Right ventricle myocardium superior (tissue), 1 donor: ENCODE results near the gene EPHB1. TPM values are rescaled to one million over a fixed set of nuclear protein-coding genes. Genes with fewer than 3 reads are reported as not detected.
"Not testable (repeated sequence)": the region's sequence is repeated elsewhere in the genome, so short reads cannot be mapped to it uniquely, and the experiment has no call there.

ENCODE experiments used
- ATAC-seq: fragments of 200-7000 bp; cut with Tn5 transposase; one replicate; pipeline ENCODE4 v1.9.1; 2020; ENCODE audit warnings: mild to moderate bottlenecking; ENCODE audit not compliant: poor library complexity
- DNase-seq: peaks from one replicate; pipeline ENCODE4 v3.0.0-alpha.2; 2020
- intact Hi-C: fragments of 100-400 bp; cut with DNase I; formaldehyde crosslinking; loops from one replicate; pipeline ENCODE4 v1.11.2; 2022
- total RNA-seq: library from RNA; stranded (reverse); fragmentation: NEBNext Ultra II Directional; extraction: Animal tissue kit (Norgen Biotek cat#: 25700); gene quantifications from one replicate; pipeline ENCODE4 v1.2.1, GENCODE V29; 2021
- donor health status: DM: no; HTN: yes; CAD: no; lungs with severe emphysema.

Gene EPHB1
- total RNA-seq, 1 donor from 2014 or later: 1.1 TPM

- intact Hi-C loops, ATAC-seq, DNase-seq: not testable (repeated sequence)
Measured at GRCh38 chr3:135039536-135039935, 244.5 kb downstream of the EPHB1 start.

- DNase-seq: no peak
- intact Hi-C loops: no loop called here
- no peak for ATAC-seq
Measured at GRCh38 chr3:135040321-135041240, 245.5 kb downstream of the EPHB1 start.

GRCh38 chr3:135041601-135042000 lies 246.5 kb downstream of the EPHB1 start:
- DNase-seq (no peak), ATAC-seq (no peak)
- intact Hi-C loops: no loop called here

DNA sequence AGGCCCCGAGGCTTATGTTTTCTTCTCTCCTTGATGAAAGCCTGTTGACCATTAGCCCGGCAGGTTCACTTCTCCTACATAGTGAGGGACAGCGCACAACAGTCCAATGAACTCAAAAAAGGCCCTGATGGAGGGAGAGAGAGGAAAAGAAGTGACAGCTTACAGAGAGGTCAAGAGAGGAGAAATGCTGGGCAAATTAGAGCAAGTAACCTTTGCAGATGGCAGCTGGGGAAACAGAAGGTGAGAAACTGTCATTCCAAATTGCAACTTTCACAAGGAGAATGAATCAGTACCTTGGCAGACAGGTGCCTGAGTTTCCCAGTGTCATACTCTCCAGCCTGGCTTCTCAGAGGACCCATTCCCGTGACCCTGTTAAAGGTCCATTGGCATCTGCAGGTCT lies 252.0 kb downstream of the EPHB1 start:
- intact Hi-C loops: no loop called here
- ATAC-seq (no peak), DNase-seq (no peak)

DNA sequence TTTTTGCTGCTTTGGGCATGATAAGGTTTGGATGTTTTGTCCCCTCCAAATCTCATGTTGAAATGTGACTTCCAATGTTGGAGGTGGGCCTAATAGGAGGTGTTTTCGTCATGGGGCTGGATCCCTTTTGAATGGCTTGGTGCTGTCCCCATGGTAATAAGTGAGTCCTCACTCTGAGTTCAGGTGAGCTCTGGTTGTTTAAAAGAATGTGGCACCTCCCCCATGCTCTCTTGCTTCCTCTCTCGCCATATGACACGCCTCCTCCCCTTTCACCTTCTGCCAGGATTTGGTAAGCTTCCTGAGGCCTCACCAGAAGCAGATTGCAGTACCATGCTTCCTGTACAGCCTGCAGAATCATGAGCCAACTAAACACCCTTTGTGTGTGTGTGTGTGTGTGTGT lies 255.5 kb downstream of the EPHB1 start:
- DNase-seq (no peak), ATAC-seq (no peak)
- intact Hi-C loops: no loop called here

- intact Hi-C loops: no loop called here
- no peak for DNase-seq
- no peak for ATAC-seq
Measured at GRCh38 chr3:135051409-135051973, 256.4 kb downstream of the EPHB1 start.

- no peak for DNase-seq
- no peak for ATAC-seq
- intact Hi-C loops: no loop called here
Measured at GRCh38 chr3:135055449-135055848, 260.4 kb downstream of the EPHB1 start.

- ATAC-seq (no peak), DNase-seq (no peak)
- intact Hi-C loops: no loop called here
Measured at GRCh38 chr3:135056084-135056730, 261.1 kb downstream of the EPHB1 start.

DNA sequence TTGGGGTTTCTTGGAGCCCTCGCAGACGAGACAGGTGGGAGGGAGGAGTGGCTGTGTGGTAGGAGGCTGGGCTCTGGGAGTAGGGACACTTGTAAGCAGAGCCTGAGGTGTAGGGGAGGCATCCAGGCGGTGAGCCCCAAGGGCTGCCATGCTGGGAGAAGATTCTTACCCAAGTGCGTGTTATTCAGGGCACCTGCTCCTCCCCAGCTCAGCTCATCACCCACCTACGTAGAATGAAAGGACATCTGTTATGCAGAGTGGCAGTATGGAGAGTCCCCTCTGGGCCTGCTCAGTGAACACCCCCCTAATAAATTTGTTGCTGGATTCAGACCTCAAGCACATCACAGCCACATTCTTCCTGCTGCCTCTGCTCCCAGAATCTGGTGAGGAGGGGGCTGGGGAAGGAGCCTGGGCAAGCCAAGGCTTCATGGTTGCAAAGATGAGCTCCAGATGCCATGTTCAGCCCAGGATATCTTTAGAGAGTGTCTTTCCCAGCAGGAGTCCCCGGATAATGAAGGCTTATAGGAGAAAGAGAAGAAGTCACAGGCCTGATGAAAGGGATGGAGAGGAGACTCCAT lies 261.8 kb downstream of the EPHB1 start:
- no peak for ATAC-seq
- no peak for DNase-seq
- intact Hi-C loops: no loop called here

DNA sequence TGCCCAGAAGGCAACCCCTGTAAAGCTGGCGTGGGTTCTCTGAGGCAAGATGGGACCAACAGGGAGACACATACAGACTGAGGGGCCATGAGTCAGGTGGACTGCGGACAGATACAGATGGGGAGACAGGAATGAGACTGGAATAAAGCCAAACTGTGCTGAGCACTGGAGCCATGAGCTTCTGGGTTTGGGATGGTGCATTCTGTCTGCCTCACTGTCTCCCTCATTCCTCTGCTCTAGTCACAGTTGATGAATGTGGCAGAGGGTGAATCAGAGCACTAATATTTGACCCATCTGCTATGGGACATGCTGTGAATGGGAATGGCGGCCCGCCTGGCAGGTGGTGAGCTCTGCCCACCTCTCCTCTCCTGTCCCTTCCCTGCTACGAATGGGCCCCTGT lies 262.9 kb downstream of the EPHB1 start:
- DNase-seq: no peak
- no peak for ATAC-seq
- intact Hi-C loops: no loop called here

- intact Hi-C loops: no loop called here
- ATAC-seq (no peak), DNase-seq (no peak)
Measured at GRCh38 chr3:135059580-135059979, 264.5 kb downstream of the EPHB1 start.

GRCh38 chr3:135066844-135067727 lies 272.0 kb downstream of the EPHB1 start:
- ATAC-seq, DNase-seq, intact Hi-C loops: not testable (repeated sequence)

DNA sequence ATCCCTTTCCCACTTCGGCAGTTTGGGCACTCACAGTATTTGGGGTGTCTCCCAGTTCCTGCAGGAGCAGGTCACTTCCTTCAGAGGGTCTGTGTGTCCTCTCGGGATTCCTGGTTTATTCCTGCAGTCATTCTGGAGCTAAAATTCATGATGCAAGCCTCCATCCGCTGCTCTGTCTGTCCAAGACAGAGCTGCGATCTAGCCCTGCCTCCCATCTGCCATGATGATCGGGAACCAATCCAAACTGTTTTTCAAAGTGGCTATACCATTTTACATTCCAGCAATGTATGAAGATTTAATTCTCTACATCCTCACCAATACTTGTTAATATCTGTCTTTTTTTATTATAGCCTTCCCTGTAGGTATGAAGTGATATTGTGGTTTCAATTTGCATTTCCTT lies 273.0 kb downstream of the EPHB1 start:
- ATAC-seq (no peak), DNase-seq (no peak)
- intact Hi-C loops: no loop called here

- DNase-seq: no peak
- no peak for ATAC-seq
- intact Hi-C loops: no loop called here
Measured at GRCh38 chr3:135069406-135069805, 274.3 kb downstream of the EPHB1 start.

DNA sequence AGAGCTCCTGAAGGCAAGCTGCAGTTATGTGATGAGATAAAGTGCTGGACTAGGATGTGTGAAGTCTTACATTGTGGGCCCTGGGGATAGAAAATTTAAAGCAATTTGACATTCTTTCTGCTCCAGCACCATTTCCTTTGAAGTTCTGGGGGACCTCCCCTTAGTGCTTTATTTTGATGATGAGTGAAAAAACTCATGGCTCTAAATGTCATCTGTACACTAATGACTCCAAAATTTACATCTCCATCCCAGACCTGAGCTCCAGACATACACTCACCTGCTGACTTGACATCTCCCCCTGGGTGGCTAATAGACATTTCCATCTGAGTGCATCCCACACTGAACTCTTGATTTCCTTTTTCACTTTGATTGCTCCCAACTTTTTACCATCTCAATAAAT lies 276.4 kb downstream of the EPHB1 start:
- intact Hi-C loops: no loop called here
- DNase-seq (no peak), ATAC-seq (no peak)

DNA sequence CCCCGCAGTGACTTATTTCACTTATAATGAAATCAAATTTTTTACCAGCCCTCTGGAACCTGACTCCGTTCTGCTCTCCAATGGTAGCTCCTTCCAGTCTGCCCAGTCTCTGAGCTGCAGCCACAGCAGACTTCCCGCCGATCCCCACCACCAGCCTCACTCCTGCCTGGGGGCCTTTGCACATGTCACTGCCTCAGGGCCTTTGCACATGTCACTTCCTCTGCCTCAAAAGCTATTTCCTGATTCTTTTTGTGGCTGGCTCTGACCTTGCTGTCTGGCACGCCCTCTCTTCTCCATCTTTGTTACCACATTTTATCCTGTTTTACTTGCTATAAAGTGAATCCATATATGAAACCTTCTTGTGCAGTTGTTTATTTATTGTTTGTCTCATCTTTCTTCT lies 277.4 kb downstream of the EPHB1 start:
- intact Hi-C loops: no loop called here
- DNase-seq: no peak
- ATAC-seq: no peak

DNA sequence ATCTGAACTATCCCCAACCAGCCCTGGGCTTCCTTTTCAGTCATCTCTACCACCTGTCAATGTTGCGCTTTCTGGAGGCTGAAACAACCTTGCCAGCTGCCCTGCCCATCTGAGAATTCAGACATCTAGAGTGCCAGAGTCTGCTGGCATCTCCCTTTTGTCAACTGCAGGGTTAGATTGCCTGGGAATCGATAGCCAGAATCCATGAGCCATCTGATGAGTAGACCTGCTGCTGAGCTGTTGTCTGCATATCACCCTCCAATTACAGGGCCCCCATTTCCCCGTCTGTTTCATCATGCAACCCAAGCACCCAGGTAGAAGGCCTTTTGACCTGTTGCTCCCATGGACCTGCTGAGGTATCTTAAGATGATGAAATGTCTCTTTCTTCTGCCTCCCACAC lies 280.1 kb downstream of the EPHB1 start:
- intact Hi-C loops: no loop called here
- DNase-seq: no peak
- ATAC-seq: no peak

DNA sequence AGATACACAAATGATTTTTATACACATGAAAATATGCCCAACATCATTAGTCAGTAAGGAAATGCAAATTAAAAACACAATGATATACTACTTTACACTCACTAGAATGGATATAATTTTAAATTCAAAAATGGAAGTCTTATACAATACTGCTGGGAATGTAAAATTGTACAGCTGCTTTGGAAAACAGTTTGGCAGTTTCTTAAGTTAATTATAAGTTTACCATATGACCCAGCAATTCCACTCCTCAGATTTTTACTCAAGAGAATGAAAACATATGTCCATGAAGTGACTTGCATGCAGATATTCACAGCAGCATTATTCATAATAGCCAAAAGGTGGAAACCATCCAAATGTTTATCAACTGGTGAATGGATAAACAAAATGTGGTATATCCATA lies 281.3 kb downstream of the EPHB1 start:
- ATAC-seq (no peak), DNase-seq (no peak)
- intact Hi-C loops: no loop called here

GRCh38 chr3:135077186-135077585 lies 282.1 kb downstream of the EPHB1 start:
- ATAC-seq (no peak), DNase-seq (no peak)
- intact Hi-C loops: no loop called here
